Cardiac septum (tissue), 1 donor: ENCODE results near the gene CNGA1. TPM values are rescaled to one million over a fixed set of nuclear protein-coding genes. Genes with fewer than 3 reads are reported as not detected.
"Not testable (repeated sequence)": the region's sequence is repeated elsewhere in the genome, so short reads cannot be mapped to it uniquely, and the experiment has no call there.

ENCODE experiments used
- DNase-seq: peaks from one replicate; pipeline ENCODE4 v3.0.0-alpha.2; 2020; ENCODE audit warnings: low spot score
- intact Hi-C: fragments of 100-400 bp; cut with DNase I; formaldehyde crosslinking; loops from one replicate; pipeline ENCODE4 v1.14.0; 2022
- total RNA-seq: library from RNA; stranded (reverse); fragmentation: NEBNext Ultra II Directional; extraction: Animal tissue kit (Norgen Biotek cat#: 25700); gene quantifications from one replicate; pipeline ENCODE4 v1.2.1, GENCODE V29; 2021
- donor health status: DM: no; HTN: no; CAD: no.

Gene CNGA1
- total RNA-seq, 1 donor from 2014 or later, result 0.89 TPM

DNA sequence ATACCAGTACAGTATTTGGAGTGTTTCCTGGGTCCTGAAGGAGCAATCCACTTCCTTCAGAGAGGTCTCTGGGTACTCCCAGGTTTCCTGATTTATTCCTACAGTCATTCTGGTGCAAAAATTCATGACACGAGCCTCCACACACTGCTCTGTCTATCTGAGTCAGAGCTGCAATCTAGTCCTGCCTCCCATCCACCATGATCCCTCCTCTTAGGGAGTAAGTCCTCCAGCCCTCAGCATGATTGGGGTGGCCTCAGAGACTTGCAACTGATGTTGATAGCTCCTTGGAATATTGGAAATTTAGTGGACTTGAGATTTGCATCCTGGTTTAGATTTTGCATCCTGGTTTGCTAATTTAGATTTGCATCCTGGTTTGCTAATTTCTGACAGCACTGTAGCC lies 20.5 kb downstream of the CNGA1 start:
- intact Hi-C loops, result no loop called here
- no peak for DNase-seq

DNA sequence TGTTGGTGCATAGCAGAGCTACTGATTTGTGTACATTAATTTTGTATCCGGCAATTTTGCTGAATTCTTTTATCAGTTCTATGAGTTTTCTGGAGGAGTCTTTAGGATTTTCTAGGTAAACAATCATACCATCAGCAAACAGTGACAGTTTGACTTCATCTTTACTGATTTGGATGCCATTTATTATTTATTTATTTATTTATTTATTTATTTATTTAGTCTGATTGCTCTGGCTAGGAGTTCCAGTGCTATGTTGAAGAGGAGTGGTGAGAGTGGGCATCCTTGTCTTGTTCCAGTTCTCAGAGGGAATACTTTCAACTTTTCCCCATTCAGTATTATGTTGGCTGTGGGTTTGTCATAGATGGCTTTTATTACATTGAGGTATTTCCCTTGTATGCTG lies 24.0 kb downstream of the CNGA1 start:
- DNase-seq, intact Hi-C loops: not testable (repeated sequence)

- intact Hi-C loops, result no loop called here
- DNase-seq, result no peak
Observed at GRCh38 chr4:47990145-47990544, 26.3 kb downstream of the CNGA1 start.

GRCh38 chr4:47974566-47974965 lies 41.9 kb downstream of the CNGA1 start:
- DNase-seq, result no peak
- intact Hi-C loops, result no loop called here

DNA sequence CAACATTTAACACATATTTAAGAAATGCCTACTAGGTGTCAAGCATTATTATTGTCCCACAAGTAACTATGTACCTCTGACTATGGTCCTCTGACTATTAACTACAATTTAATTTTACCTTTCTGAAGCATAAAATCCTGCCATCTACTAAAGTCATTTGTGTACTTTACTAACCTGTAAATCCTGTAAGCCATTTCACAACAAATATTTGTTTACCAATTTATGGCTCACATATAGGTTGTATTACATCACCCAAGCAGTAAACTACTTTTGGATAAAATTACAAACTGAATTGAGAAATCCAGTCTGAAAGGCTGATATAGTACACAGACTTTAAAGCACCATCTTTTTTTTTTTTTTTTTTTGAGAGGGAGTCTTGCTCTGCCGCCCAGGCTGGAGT lies 43.8 kb downstream of the CNGA1 start:
- intact Hi-C loops, result no loop called here
- DNase-seq, result no peak

DNA sequence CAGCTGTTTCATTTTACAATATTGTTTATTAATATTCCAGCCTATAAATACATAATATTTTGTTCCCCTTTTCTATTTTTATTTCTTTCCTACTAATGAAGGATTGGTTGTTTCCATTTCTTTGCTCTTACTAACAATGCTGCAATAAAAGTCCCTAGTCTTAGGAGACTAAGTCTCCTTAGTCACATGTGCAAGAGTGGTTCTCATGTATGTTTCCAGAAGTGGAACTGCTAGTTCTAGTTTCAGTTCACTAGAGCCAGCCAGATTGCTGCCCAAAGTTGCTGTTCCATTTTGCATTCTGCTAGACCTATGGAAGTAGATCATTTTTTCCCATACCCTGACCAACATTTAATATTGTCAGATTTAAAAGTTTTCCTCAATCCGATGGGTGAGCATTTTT lies 44.3 kb downstream of the CNGA1 start:
- intact Hi-C loops, result no loop called here
- DNase-seq, result no peak

GRCh38 chr4:47968847-47969246 lies 47.6 kb downstream of the CNGA1 start:
- intact Hi-C loops, result no loop called here
- no peak for DNase-seq

- no peak for DNase-seq
- intact Hi-C loops, result no loop called here
Observed at GRCh38 chr4:47954677-47955076, 61.8 kb downstream of the CNGA1 start.

DNA sequence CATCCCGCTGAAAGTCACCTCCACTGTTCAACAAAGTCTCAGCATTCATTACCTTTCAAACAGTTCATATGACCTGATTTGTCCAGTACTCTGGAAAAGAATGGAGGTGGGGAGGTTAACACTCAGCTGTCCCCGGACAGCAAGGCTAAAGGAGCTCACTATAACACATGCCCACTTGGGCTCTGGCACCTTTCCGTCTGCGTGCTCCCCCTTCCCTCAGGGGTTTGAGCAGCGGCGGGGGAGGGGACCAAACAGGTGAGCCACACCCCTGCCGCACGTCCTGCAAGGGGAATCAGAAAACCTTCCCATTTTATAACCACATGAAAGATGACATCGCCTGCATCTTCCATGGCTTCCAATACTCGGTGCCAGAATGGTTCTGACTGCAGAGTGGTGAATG lies 62.2 kb downstream of the CNGA1 start:
- DNase-seq, result no peak
- intact Hi-C loops, result no loop called here

DNA sequence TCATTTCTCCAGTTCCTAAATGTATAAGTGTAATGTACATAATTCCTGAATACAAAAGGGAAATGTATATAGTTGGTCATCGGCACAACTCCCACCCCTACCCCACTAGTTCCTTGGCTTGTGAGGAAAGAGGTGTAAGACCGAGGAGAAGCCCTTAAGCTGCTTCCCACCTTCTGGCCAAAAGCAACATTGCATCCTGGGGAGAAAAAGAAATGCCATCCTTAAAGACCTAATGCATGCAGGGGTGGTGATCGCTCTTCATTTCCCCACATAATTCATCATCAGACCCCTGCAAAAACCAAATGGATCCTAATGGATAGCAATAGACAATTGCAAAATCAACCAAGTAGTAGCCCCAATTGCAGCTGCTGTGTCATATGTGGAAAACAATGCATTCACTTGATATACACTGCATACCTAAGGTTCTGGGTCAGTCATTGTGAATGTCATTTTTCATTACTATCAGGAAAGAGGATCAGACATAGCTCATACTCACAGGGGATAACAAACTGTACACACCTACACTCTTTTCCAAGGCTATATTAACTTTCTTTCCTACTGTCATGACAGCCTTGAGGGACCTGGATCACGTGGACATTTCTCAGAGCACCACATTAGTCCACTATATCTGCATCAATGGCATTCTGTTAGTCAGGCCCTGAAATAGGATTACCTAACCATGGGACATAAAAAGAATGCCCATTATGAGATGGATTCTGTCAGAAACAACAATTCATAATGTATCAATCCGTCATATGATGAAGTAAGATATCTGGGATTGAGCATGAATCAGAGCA lies 70.4 kb downstream of the CNGA1 start:
- intact Hi-C loops, result no loop called here
- no peak for DNase-seq

DNA sequence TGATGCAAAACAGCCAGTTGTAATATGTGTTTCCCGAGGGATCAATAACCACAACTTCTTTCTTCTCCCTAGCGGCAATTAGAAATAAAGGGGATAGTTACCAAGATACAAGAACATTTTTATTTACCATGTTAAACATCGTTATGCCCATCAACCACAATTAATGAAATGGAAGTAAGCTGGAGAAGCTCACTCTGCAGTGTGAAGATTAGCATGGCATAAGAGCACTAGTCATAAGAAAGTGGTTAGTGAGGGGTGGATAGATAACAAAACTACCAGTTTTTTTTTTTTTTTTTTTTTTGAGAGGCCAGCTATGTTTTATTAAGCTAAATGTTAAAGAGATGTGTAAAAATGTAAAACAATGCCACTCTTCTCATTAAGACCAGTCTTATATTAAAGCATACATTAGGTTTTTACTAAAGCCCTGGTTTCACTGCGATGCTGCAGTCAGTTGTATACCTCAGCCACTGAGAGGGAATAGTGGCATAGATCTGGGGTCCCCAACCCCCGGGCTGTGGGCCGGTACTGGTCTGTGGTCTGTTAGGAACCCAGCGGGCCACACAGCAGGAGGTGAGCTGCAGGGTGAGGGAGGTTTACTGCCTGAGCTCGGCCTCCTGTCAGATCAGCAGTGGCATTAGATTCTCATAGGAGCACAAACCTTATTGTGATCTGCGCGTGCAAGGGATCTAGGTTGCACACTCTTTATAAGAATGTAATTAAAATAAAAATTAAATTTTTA lies 74.2 kb downstream of the CNGA1 start:
- intact Hi-C loops, result no loop called here
- no peak for DNase-seq

DNA sequence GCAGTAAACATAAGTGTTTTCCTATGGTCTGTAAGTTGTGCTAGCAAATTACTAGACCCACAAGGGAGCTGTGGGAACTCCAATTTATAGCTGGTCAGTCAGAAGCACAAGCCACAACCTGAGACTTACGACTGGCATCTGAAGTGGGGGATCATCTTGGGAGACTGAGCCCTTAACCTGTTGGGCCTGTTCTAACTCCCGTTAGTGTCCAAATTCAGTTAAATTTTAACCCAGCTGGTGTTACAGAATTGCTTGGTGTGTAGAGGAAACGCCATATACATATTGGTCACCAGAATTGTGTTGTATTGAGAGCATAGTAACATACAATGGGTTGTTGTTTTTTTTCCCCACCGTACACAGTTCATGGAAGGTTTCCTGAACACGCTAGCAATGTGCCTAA lies 77.0 kb downstream of the CNGA1 start:
- no peak for DNase-seq
- intact Hi-C loops, result no loop called here

DNA sequence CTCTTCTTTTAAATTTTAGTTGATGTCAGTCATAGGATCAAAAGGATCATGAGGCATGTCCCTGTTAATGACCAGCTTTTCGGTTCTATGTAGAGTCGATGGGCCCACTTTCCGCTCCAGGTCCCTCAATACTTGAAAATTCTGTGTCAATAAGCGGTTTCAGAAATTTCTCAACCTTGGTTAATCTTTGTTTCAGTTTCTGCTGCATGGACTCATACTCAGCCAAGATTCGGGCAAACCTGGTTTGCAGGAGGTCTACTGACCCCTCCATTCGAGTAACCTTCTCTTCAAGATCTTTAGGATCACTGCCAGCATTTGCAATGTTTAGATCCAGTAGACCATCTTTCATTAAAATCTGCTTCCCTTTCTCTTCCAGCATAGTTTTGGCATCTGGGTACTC lies 80.1 kb downstream of the CNGA1 start:
- no peak for DNase-seq
- intact Hi-C loops, result no loop called here

DNA sequence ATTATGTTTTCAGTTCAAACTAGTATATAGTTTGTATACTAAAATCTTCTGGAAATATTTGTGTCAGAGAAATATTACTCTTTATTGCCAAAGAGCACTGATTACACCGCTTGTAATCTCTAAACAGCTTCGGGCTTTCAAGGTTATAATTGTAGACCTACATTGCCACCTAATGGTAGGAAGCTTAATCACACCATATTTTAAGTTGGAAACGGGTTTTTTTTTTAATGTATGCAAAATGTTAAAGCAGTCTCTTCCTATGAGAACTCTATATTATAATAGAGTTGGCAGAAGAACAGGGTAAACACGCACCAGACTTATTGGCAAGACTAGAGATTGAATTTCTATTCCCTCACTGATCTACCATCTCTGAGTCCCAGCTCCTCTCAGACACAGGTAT lies 82.6 kb downstream of the CNGA1 start:
- intact Hi-C loops, result loop anchor here (5.0 kb wide), 2 partner anchors 247 to 267 kb away; no protein-coding TSS in a partner anchor
- no peak for DNase-seq

GRCh38 chr4:47930971-47931804 lies 85.3 kb downstream of the CNGA1 start:
- intact Hi-C loops, result loop anchor here (5.0 kb wide), 2 partner anchors 244 to 264 kb away; no protein-coding TSS in a partner anchor
- no peak for DNase-seq

- no peak for DNase-seq
- intact Hi-C loops, result loop anchor here (5.0 kb wide), 3 partner anchors 158 to 262 kb away; no protein-coding TSS in a partner anchor
Observed at GRCh38 chr4:47929682-47930201, 86.7 kb downstream of the CNGA1 start.

DNA sequence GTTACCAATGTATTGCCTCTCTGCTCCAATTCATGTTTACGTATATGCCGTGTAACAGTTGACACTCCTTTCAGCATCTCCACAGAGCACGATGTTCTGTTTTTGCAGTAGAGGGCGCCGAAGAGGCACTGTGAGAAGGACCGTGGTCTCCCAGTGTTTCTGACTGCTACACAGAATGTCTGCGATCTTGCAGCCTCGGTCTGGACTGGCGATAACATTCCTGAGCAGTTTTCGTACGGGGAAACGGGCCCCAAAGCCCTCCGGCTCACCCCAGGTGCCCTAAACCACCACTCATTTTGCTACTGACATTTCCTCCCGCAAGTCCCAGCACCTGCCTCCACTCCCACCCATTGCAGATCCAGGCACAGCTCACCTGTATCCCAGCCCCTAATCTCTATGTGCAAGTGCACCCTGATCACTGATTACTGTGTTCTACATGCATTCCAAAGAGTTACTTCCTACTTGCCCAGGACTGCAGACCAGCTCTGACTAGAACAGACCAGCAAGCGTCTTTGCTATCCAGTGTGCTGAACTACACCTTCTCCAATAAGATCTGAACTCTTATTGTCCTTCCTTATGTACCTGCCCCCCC lies 89.7 kb downstream of the CNGA1 start:
- DNase-seq, result no peak
- intact Hi-C loops, result loop anchor here (5.0 kb wide), 1 partner anchor 161 kb away; no protein-coding TSS in a partner anchor

GRCh38 chr4:47923261-47923608 lies 93.2 kb downstream of the CNGA1 start:
- intact Hi-C loops, DNase-seq: not testable (repeated sequence)

- DNase-seq, intact Hi-C loops: not testable (repeated sequence)
Observed at GRCh38 chr4:47922436-47923260, 93.8 kb downstream of the CNGA1 start.
